H1 (cell line): ENCODE data around the gene NOP16. TPM values are rescaled to one million over a fixed set of nuclear protein-coding genes. Genes with fewer than 3 reads are reported as not detected.

Experiments
- CBX5 ChIP-seq: fragments of 300-800, 300-1000 bp; sonication (generic); IDR thresholded peaks from 2 replicates; pipeline ENCODE4 v1.7.1; 2016; ENCODE audit warnings: antibody characterized with exemption, low read length, low read depth
- CHD2 ChIP-seq: IDR thresholded peaks from 2 replicates; pipeline ENCODE4 v1.6.1; 2012; ENCODE audit warnings: low read length, improper control_type of control experiment
- E2F6 ChIP-seq: IDR thresholded peaks from 2 replicates; pipeline ENCODE4 v1.6.1; 2012; ENCODE audit warnings: inconsistent platforms
- EP300 ChIP-seq, 2 experiments: IDR thresholded peaks; 1 replicate in 1 of 2; 2 replicates in 1 of 2; pipeline ENCODE4 v1.6.1; 2011 to 2012; ENCODE audit warnings: low read depth in 2 of 2, low read length in 2 of 2, mild to moderate bottlenecking in 2 of 2, borderline replicate concordance in 1 of 2, inconsistent platforms in 1 of 2, moderate library complexity in 1 of 2
- EZH2 ChIP-seq: fragments of 200-600 bp; sonication (generic); IDR thresholded peaks from 2 replicates; pipeline ENCODE4 v1.7.1; 2012; ENCODE audit warnings: low read depth, mild to moderate bottlenecking, moderate library complexity, low read length, inconsistent platforms; ENCODE audit not compliant: severe bottlenecking
- GTF2F1 ChIP-seq: IDR thresholded peaks from 2 replicates; pipeline ENCODE4 v1.6.1; 2012; ENCODE audit warnings: low read depth, low read length, improper control_type of control experiment, borderline replicate concordance
- NANOG ChIP-seq: IDR thresholded peaks from 2 replicates; pipeline ENCODE4 v1.6.1; 2011; ENCODE audit warnings: low read length, low read depth, mild to moderate bottlenecking, inconsistent platforms; ENCODE audit not compliant: insufficient read depth, poor library complexity, severe bottlenecking
- RXRA ChIP-seq: IDR thresholded peaks from 2 replicates; pipeline ENCODE4 v1.6.1; 2011; ENCODE audit warnings: low read depth, mild to moderate bottlenecking, low read length, moderate library complexity; ENCODE audit not compliant: insufficient read depth
- TAF1 ChIP-seq: IDR thresholded peaks from 2 replicates; pipeline ENCODE4 v1.6.1; 2011; ENCODE audit warnings: mild to moderate bottlenecking, low read depth, low read length
- YY1 ChIP-seq: IDR thresholded peaks from 2 replicates; pipeline ENCODE4 v1.6.1; 2011; ENCODE audit warnings: low read depth, mild to moderate bottlenecking, low read length
- ZNF274 ChIP-seq: IDR thresholded peaks from 2 replicates; pipeline ENCODE4 v1.7.0; 2012; ENCODE audit warnings: low read length, borderline replicate concordance; ENCODE audit errors: extremely low read depth
- polyA plus RNA-seq, 7 experiments: library from polyadenylated mRNA; depleted of rRNA in 3 of 7; stranded (reverse) in 5 of 7; unstranded in 2 of 7; fragments of >200 nt in 5 of 7; fragments of 200-250 nt in 2 of 7; gene quantifications; 1 replicate in 5 of 7; 2 replicates in 1 of 7; 4 replicates in 1 of 7; pipeline versions ENCODE4 v1.2.1 to v1.2.3, GENCODE V29; 2011 to 2013; ENCODE audit warnings: missing spikeins in 2 of 7, mixed read lengths in 2 of 7
- total RNA-seq: library from RNA; stranded (reverse); fragmentation: NEBNext Ultra II Directional; extraction: Animal tissue kit (Norgen Biotek cat#: 25700); gene quantifications from 2 replicates; pipeline ENCODE4 v1.2.1, GENCODE V29; 2021

Gene NOP16
- total and polyA plus RNA-seq, 2 of the 8 experiments (the other 6 are each of a cell fraction or from before 2014, with no cell fraction given), result 46.9 to 65.2 TPM

- no peak for TF ChIP-seq ZNF274
- no peak for TF ChIP-seq NANOG
- TF ChIP-seq TAF1, result peak; percentile 5; the same call in 1 of the 2 replicates
- TF ChIP-seq CBX5, result no peak
- TF ChIP-seq E2F6, result no peak
- no peak for TF ChIP-seq RXRA
- no peak for TF ChIP-seq EP300 (IDR thresholded peaks at IDR 0.05; ENCODE audit: borderline replicate concordance in 1 of 2, low read depth in 2 of 2, low read length in 2 of 2)
- no peak for TF ChIP-seq EZH2
- TF ChIP-seq CHD2, result no peak
- peak; percentile 87 for TF ChIP-seq YY1
- no peak for TF ChIP-seq GTF2F1
These were observed 1.0 kb upstream of the NOP16 start (continued) for GRCh38 chr5:176389135-176390123.
